Thyroid gland (tissue), 4 donors: ENCODE results near the gene AVP. TPM values are rescaled to one million over a fixed set of nuclear protein-coding genes. Genes with fewer than 3 reads are reported as not detected.
A peak's percentile ranks its signal among the peaks of the same experiment; 100 is the strongest.

Experiments
- DNase-seq, 2 donors: peaks; one replicate each; pipeline ENCODE4 v3.0.0-alpha.2; 2019
- H3K27ac ChIP-seq, 3 donors: fragments of 200-600 bp; sonication (generic); 1 replicate in 2 of 3; 2 replicates in 1 of 3; pipeline ENCODE4 v1.5.1; 2016 to 2019; ENCODE audit warnings: mild to moderate bottlenecking in 1 of 3, moderate library complexity in 1 of 3
- H3K27me3 ChIP-seq: fragments of 200-600 bp; sonication (generic); one replicate; pipeline ENCODE4 v1.5.1; 2019
- H3K36me3 ChIP-seq, 2 donors: fragments of 200-600 bp; sonication (generic); one replicate each; pipeline ENCODE4 v1.5.1; 2016 to 2019
- H3K4me1 ChIP-seq, 2 donors: fragments of 200-600 bp; sonication (generic); one replicate each; pipeline ENCODE4 v1.5.1; 2017 to 2019
- H3K4me3 ChIP-seq, 3 donors: fragments of 200-600 bp; sonication (generic); replicated peaks in 1 of 3; 1 replicate in 2 of 3; 2 replicates in 1 of 3; pipeline ENCODE4 v1.5.1; 2016; ENCODE audit warnings: mild to moderate bottlenecking in 1 of 3
- H3K9me3 ChIP-seq: fragments of 200-600 bp; sonication (generic); one replicate; pipeline ENCODE4 v1.5.1; 2017
- POLR2A ChIP-seq, 2 donors: fragments of 450-650 bp; IDR thresholded peaks; one replicate each; pipeline ENCODE4 v1.6.1; 2017; ENCODE audit warnings: antibody characterized with exemption in 2 of 2, mild to moderate bottlenecking in 2 of 2, moderate library complexity in 1 of 2
- WGBS, 2 donors: methylation state at CpG; one replicate each; pipeline ENCODE4 v1.1.5; 2017; 5-methylcytosine and 5-hydroxymethylcytosine counted together
- intact Hi-C: fragments of 100-400 bp; cut with DNase I; formaldehyde crosslinking; loops from one replicate; pipeline ENCODE4 v1.15.1; 2023
- total RNA-seq, 4 donors: library from RNA; depleted of rRNA; stranded (reverse); fragments of >200 nt; gene quantifications; one replicate each; pipeline ENCODE4 v1.2.3, GENCODE V29; 2016
- TF ChIP-seq, protein P1 (sequence below), 6 experiments: fragments of 200-600 bp in 3 of 6; fragments of 450-650 bp in 3 of 6; sonication (generic) in 3 of 6; IDR thresholded peaks; one replicate each; pipeline ENCODE4 v1.5.1; 2016 to 2019; ENCODE audit warnings: antibody characterized with exemption in 6 of 6, mild to moderate bottlenecking in 2 of 6, inconsistent platforms in 1 of 6, moderate library complexity in 1 of 6

AVP gene
- total RNA-seq, 4 donors from 2014 or later, result not detected

DNA sequence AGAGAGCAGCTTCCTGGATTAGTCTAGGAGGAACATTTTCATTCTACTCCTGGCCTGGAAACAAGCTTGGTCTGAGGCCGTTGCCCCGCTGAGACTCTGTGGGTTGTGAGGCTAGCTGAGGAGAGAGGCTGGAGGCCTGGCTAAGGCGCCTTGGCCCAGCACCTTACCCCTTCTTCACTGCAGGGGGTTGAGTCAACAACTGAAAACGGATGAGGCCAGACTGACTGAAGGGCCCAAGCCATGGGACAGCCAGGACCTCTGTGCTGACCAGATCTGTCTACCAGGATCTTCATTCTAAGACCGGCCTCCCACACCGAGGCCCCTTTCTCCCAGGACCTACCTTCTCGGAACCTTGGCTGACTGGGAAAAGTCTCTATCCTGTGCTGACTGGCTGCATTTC, 3.5 kb upstream of the AVP start:
- Histone ChIP-seq H3K27ac (no peak overlapping the region), H3K27me3 (peaks cover 5% of the 10 kb centered on the region), H3K4me3 (no peak overlapping the region), H3K9me3 (no peaks in the 10 kb centered on the region), H3K36me3 (no peaks in the 10 kb centered on the region), H3K4me1 (peaks cover 1 to 9% of the 10 kb centered on the region in 2 donors)
- TF ChIP-seq, protein P1, sequence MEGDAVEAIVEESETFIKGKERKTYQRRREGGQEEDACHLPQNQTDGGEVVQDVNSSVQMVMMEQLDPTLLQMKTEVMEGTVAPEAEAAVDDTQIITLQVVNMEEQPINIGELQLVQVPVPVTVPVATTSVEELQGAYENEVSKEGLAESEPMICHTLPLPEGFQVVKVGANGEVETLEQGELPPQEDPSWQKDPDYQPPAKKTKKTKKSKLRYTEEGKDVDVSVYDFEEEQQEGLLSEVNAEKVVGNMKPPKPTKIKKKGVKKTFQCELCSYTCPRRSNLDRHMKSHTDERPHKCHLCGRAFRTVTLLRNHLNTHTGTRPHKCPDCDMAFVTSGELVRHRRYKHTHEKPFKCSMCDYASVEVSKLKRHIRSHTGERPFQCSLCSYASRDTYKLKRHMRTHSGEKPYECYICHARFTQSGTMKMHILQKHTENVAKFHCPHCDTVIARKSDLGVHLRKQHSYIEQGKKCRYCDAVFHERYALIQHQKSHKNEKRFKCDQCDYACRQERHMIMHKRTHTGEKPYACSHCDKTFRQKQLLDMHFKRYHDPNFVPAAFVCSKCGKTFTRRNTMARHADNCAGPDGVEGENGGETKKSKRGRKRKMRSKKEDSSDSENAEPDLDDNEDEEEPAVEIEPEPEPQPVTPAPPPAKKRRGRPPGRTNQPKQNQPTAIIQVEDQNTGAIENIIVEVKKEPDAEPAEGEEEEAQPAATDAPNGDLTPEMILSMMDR (IDR thresholded peaks at IDR 0.05), result no peak
- TF ChIP-seq POLR2A (IDR thresholded peaks at IDR 0.05), result no peak
- DNase-seq, result no peak
- WGBS, 2 donors, result 84 to 86% methylated on average over 7 of the region's 7 CpGs
- intact Hi-C loops, result no loop called here

DNA sequence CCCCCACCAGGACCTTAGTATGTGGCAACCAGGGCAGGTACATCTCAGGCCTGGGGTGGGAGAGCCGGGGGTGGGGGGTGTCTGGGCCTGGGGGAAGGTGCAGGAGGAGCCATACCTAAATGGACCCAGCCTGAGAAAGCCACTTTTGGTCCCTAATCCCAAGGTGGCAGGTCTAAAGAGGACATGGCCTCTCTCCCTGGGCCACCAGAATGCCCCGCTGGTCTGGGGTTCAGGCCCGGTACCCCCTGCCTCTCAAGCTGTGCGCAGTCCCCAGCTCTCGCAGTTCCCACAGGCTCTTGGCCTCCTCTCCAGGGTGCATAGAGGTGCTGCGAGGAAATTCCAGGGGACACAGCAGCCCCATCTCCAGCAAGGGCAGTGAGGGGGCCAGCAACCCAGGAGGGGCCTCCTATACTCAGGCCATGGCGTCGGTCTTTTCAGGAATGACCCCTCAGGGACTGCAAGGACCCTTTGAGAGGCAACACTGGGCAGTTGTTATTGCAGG, 1.1 kb upstream of the AVP start:
- no peaks in the 10 kb centered on the region for H3K9me3 ChIP-seq
- H3K27me3 ChIP-seq, result peaks cover 7% of the 10 kb centered on the region
- WGBS, 2 donors, result 93 to 100% methylated on average over 1 to 8 of the region's 8 CpGs
- no peak overlapping the region for H3K4me3 ChIP-seq
- TF ChIP-seq POLR2A (IDR thresholded peaks at IDR 0.05), result no peak
- TF ChIP-seq, protein P1 (IDR thresholded peaks at IDR 0.05), result no peak
- no peak overlapping the region for H3K27ac ChIP-seq
- DNase-seq, result no peak
- intact Hi-C loops, result no loop called here
- no peaks in the 10 kb centered on the region for H3K36me3 ChIP-seq
- peaks cover 3 to 13% of the 10 kb centered on the region in 2 donors for H3K4me1 ChIP-seq

DNA sequence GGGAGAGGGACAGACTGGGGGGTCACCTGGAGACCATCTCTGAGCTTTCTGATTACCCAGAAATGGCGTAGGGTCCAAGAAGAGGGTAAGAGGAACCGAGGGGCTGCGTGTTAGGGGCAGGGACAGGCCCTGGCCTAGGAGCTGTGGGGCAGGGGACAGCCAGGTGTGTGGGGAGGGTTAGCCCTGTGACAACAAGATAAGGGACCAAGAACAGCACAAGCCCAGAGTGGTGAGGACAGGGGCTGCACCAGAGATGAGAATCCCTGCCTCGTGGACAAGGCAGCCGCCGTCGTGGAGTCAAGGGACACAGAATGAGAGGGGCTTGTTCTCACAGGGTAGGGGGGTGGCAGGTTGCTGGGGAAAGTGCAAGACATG, 449 bp upstream of the AVP start:
- Histone ChIP-seq H3K4me1 (peaks cover 3 to 13% of the 10 kb centered on the region in 2 donors), H3K36me3 (no peaks in the 10 kb centered on the region), H3K27ac (no peak overlapping the region), H3K4me3 (no peak overlapping the region), H3K27me3 (peaks cover 7% of the 10 kb centered on the region), H3K9me3 (no peaks in the 10 kb centered on the region)
- 92 to 94% methylated on average over 7 of the region's 7 CpGs for WGBS, 2 donors
- intact Hi-C loops, result no loop called here
- DNase-seq, result no peak
- TF ChIP-seq, protein P1 (IDR thresholded peaks at IDR 0.05), result no peak
- TF ChIP-seq POLR2A (IDR thresholded peaks at IDR 0.05), result no peak

DNA sequence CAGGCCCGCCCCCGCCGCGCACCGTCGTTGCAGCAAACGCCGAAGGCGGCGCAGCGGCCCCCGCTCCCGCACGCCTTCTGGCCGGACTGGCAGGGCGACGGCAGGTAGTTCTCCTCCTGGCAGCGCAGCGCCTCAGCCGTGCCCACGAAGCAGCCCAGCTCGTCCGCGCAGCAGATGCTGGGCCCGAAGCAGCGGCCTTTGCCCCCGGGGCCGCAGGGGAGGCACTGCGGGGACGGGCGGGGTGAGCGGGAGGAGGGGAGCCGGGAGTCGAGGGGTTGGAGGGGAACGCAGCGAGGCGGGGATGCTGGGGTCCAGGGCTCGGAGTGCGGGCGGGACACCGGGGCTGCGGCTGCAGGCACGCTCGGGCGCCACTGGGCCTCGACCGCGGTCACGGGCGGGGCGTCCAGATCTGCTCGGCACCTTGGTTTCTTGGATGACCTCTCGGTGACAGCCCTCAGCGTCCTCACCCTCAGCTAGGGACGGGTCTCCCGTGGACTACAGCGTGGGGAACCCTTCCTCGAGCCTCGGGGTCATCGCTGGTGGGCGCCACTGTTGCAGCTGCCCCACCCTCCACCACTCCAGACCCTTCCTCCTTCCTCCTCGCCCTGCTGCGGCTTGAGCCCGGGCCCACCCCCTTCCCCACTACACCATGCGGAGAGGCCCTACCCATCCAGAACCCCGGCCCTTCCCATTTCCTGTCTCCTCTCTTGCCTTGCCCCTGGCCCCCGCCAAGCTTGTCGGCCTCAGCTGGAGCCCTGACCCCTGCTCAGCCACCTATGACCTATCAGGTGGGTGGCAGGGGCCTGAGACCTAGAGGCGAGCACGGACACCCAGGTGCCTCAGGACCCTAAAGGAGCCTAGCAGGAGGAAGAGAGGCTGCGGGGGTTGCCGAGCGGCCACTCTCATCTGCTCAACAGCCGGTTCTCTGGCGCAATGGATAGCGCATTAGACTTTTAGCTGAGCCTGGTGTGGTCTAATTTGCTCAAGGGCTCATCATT, 1.3 kb downstream of the AVP start:
- H3K4me3 ChIP-seq, result peak overlapping the region in 1 of 3 donors; percentile 15
- no peak overlapping the region for H3K27ac ChIP-seq
- TF ChIP-seq, protein P1 (IDR thresholded peaks at IDR 0.05), result no peak
- TF ChIP-seq POLR2A (IDR thresholded peaks at IDR 0.05), result no peak
- no peaks in the 10 kb centered on the region for H3K36me3 ChIP-seq
- H3K4me1 ChIP-seq, result peaks cover 3 to 13% of the 10 kb centered on the region in 2 donors
- DNase-seq, result no peak
- 15 to 44% methylated on average over 20 to 31 of the region's 76 CpGs for WGBS, 2 donors
- intact Hi-C loops, result no loop called here
- H3K9me3 ChIP-seq, result no peaks in the 10 kb centered on the region
- peaks cover 7% of the 10 kb centered on the region for H3K27me3 ChIP-seq
